Neuronal stem cell (in vitro differentiated cells): ENCODE results near the gene FNDC1.
A peak's percentile ranks its signal among the peaks of the same experiment; 100 is the strongest.

ENCODE experiments used
- DNase-seq: peaks from one replicate; pipeline ENCODE4 v3.0.0-alpha.2; 2013; ENCODE audit warnings: low spot score
- H2AFZ ChIP-seq: one replicate; pipeline ENCODE4 v1.6.1; 2013; ENCODE audit warnings: mild to moderate bottlenecking, low read length, inconsistent platforms
- H2AK5ac ChIP-seq: 2 replicates; pipeline ENCODE4 v1.6.1; 2013; ENCODE audit warnings: low read depth, mild to moderate bottlenecking, inconsistent platforms, low read length, moderate library complexity, mixed read lengths
- H2BK120ac ChIP-seq: 2 replicates; pipeline ENCODE4 v1.6.1; 2013; ENCODE audit warnings: low read depth, mild to moderate bottlenecking, inconsistent platforms, low read length, moderate library complexity, mixed read lengths
- H2BK12ac ChIP-seq: one replicate; pipeline ENCODE4 v1.6.1; 2013; ENCODE audit warnings: low read length, inconsistent platforms
- H2BK15ac ChIP-seq: 2 replicates; pipeline ENCODE4 v1.6.1; 2013; ENCODE audit warnings: mild to moderate bottlenecking, low read length, inconsistent platforms, mixed read lengths
- H2BK5ac ChIP-seq: one replicate; pipeline ENCODE4 v1.6.1; 2013; ENCODE audit warnings: inconsistent platforms, mild to moderate bottlenecking, low read length, moderate library complexity
- H3K14ac ChIP-seq: one replicate; pipeline ENCODE4 v1.6.1; 2013; ENCODE audit warnings: low read length, inconsistent platforms
- H3K18ac ChIP-seq: 2 replicates; pipeline ENCODE4 v1.6.1; 2013; ENCODE audit warnings: low read length, inconsistent platforms
- H3K23ac ChIP-seq: 2 replicates; pipeline ENCODE4 v1.6.1; 2013; ENCODE audit warnings: low read depth, mild to moderate bottlenecking, mixed read lengths, low read length, inconsistent platforms; ENCODE audit not compliant: poor library complexity
- H3K27ac ChIP-seq: replicated peaks from 3 replicates; pipeline ENCODE4 v1.5.1; 2013; ENCODE audit warnings: low read length, inconsistent platforms
- H3K27me3 ChIP-seq, 3 experiments: 2 replicates each; pipeline ENCODE4 v1.6.1; 2013; ENCODE audit warnings: low read length in 3 of 3, mild to moderate bottlenecking in 2 of 3, inconsistent platforms in 1 of 3, low read depth in 1 of 3, mixed read lengths in 1 of 3, moderate library complexity in 1 of 3; ENCODE audit not compliant: control insufficient read depth in 3 of 3, insufficient read depth in 3 of 3
- H3K36me3 ChIP-seq, 2 donors: replicated peaks in 1 of 2; 2 replicates each; pipeline ENCODE4 v1.6.1; 2013; ENCODE audit warnings: low read length in 2 of 2; ENCODE audit not compliant: control insufficient read depth in 2 of 2, insufficient read depth in 2 of 2
- H3K4ac ChIP-seq: 2 replicates; pipeline ENCODE4 v1.6.1; 2013; ENCODE audit warnings: inconsistent platforms, mild to moderate bottlenecking, low read length, moderate library complexity
- H3K4me1 ChIP-seq, 2 donors: 1 replicate in 1 of 2; 2 replicates in 1 of 2; pipeline ENCODE4 v1.6.1; 2013; ENCODE audit warnings: low read length in 2 of 2, low read depth in 1 of 2; ENCODE audit not compliant: control insufficient read depth in 2 of 2, insufficient read depth in 1 of 2
- H3K4me2 ChIP-seq: one replicate; pipeline ENCODE4 v1.6.1; 2013; ENCODE audit warnings: mild to moderate bottlenecking, low read length, inconsistent platforms; ENCODE audit not compliant: insufficient read depth, poor library complexity, severe bottlenecking
- H3K4me3 ChIP-seq, 2 donors: 2 replicates each; pipeline ENCODE4 v1.5.1; 2013; ENCODE audit warnings: low read length in 2 of 2, mild to moderate bottlenecking in 2 of 2, inconsistent platforms in 1 of 2, moderate library complexity in 1 of 2
- H3K79me1 ChIP-seq: one replicate; pipeline ENCODE4 v1.6.1; 2013; ENCODE audit warnings: low read depth, mild to moderate bottlenecking, inconsistent platforms, low read length, moderate library complexity
- H3K9ac ChIP-seq: one replicate; pipeline ENCODE4 v1.6.1; 2013; ENCODE audit warnings: mild to moderate bottlenecking, low read depth, low read length, inconsistent platforms; ENCODE audit not compliant: poor library complexity
- H3K9me3 ChIP-seq, 2 donors: replicated peaks in 1 of 2; 2 replicates each; pipeline versions ENCODE3 to v1.6.1; 2013; ENCODE audit warnings: low read length in 2 of 2, mild to moderate bottlenecking in 2 of 2, inconsistent platforms in 1 of 2, low read depth in 1 of 2, mixed read lengths in 1 of 2, moderate library complexity in 1 of 2; ENCODE audit not compliant: control insufficient read depth in 2 of 2, insufficient read depth in 1 of 2
- H4K8ac ChIP-seq: one replicate; pipeline ENCODE4 v1.6.1; 2013; ENCODE audit warnings: low read depth, mild to moderate bottlenecking, inconsistent platforms, low read length, moderate library complexity
- H4K91ac ChIP-seq: one replicate; pipeline ENCODE4 v1.6.1; 2013; ENCODE audit warnings: low read length, low read depth, mild to moderate bottlenecking, inconsistent platforms; ENCODE audit not compliant: poor library complexity
- WGBS, 2 donors: extraction: QIAGEN DNeasy Blood & Tissue Kit; methylation state at CpG; one replicate each; pipeline ENCODE4 v1.1.7; 2013; ENCODE audit warnings: missing lambda C conversion rate in 2 of 2, mixed read lengths in 1 of 2; ENCODE audit not compliant: insufficient read length in 2 of 2, insufficient replicate concordance in 1 of 2; ENCODE audit errors: extremely low coverage in 2 of 2; 5-methylcytosine and 5-hydroxymethylcytosine counted together

The FNDC1 gene

DNA sequence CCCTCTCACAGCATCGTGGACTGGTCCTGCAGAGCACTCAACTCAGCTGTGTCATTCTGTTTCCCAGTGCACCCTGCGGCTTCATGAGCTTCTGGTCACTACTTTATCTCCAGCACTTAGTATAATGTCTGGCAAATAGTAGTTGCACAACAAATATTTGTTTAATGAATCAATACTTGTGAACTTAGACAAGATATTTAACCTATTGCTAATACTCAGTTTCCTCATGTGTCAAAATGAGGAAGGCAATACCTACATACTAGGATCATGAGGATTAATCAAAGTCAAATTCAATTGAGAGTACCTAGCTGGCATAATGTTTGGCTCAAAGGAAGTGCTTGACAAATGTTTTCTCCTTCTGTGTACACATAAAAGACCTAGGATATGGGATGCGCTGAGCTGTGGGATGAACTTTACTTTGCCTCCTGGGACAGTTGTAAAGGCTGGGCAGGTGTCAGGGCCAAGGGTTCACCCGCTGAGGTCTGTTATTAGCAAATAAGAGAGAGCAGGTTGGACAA is 86.3 kb downstream of the FNDC1 start:
- Histone ChIP-seq H2BK15ac (no peak overlapping the region), H3K79me1 (no peaks in the 10 kb centered on the region), H2BK5ac (no peak overlapping the region), H3K27ac (no peak overlapping the region), H3K4me2 (no peak overlapping the region), H2AFZ (no peak overlapping the region), H3K18ac (no peak overlapping the region), H3K9ac (no peak overlapping the region), H4K91ac (no peak overlapping the region), H2AK5ac (no peak overlapping the region), H3K36me3 (no peaks in the 10 kb centered on the region), H3K27me3 (no peaks in the 10 kb centered on the region), H2BK12ac (no peak overlapping the region), H3K4me3 (no peak overlapping the region), H3K4ac (no peak overlapping the region), H3K23ac (no peak overlapping the region), H4K8ac (no peak overlapping the region), H3K14ac (no peak overlapping the region), H3K4me1 (peaks cover 2 to 3% of the 10 kb centered on the region in 2 donors), H3K9me3 (no peaks in the 10 kb centered on the region), H2BK120ac (no peak overlapping the region)
- DNase-seq = no peak
- no CpG with 5 or more reads among the region's 4 CpGs for WGBS, 2 donors

- Histone ChIP-seq H3K79me1 (no peaks in the 10 kb centered on the region), H2AFZ (no peak overlapping the region), H3K4me2 (no peak overlapping the region), H3K23ac (no peak overlapping the region), H2BK120ac (no peak overlapping the region), H3K4me1 (peaks cover 2 to 3% of the 10 kb centered on the region in 2 donors), H3K18ac (no peak overlapping the region), H3K27ac (no peak overlapping the region), H2AK5ac (no peak overlapping the region), H3K14ac (peak overlapping the region; percentile 40), H2BK5ac (no peak overlapping the region), H2BK12ac (no peak overlapping the region), H3K4me3 (no peak overlapping the region), H3K36me3 (no peaks in the 10 kb centered on the region), H3K9me3 (no peaks in the 10 kb centered on the region), H3K4ac (no peak overlapping the region), H3K9ac (no peak overlapping the region), H4K8ac (no peak overlapping the region), H4K91ac (no peak overlapping the region), H3K27me3 (no peaks in the 10 kb centered on the region), H2BK15ac (no peak overlapping the region)
- WGBS, 2 donors = no CpG with 5 or more reads among the region's 5 CpGs
- no peak for DNase-seq
Observed at GRCh38 chr6:159256128-159256527, 86.9 kb downstream of the FNDC1 start.

DNA sequence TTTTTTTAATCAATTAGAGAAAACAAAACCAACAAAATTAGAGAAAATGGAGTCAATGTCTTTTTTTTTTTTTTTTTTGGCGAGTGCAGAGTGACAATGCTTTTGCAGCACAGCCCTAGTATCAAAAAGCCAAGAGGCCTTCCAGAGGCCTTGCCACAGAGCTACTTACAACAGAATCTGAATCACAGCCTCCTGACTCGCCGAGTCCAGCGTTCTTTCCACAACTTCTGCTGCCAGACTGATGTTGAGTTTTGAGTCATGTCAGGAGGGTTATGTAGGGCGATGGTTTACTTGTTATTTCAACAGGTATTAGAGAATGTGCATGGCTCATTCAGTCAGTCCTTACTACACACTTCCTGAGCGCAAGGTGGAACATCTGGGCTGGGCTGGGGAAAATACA is 88.6 kb downstream of the FNDC1 start:
- no CpG with 5 or more reads among the region's 6 CpGs for WGBS, 2 donors

DNA sequence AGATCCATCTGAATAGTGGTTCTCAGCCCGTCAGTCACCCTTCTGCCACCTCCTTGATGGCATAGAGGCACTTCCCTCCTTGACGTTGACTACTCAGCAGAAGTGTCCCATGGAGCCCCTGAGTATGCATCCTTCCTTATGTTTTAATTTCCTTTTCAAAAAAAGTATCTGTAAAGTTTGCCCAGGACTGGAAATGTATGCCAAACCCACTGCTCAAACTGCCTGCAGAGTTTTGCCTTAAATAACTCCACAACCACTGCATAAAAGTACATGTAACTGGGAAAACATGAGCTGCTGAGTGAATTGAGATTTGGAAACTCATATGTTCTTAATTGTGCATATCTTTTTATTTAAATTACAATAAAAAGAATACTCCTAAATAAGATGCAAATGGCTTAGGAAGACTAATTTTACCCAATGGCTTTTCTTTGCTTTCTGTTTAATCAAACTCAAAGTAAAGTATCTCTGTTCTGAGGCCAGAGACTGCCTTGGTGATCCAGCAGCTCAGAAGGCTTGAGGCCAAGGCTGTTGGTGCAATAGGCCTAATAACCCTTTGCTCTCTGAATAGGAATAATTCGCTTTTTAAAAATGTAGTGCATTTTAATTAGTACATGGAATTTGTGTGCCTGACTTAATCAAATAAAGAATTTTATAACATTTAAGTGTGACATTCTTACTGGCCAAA is 90.4 kb downstream of the FNDC1 start:
- no peaks in the 10 kb centered on the region for H3K79me1 ChIP-seq
- WGBS, 2 donors = no CpG with 5 or more reads among the region's 3 CpGs
- H2BK120ac ChIP-seq = no peak overlapping the region
- no peak overlapping the region for H3K4ac ChIP-seq
- no peak overlapping the region for H3K4me3 ChIP-seq
- no peaks in the 10 kb centered on the region for H3K9me3 ChIP-seq
- H3K27me3 ChIP-seq = peaks cover 0 to 1% (median 0%) of the 10 kb centered on the region in 3 experiments
- H3K18ac ChIP-seq = no peak overlapping the region
- no peak overlapping the region for H2BK15ac ChIP-seq
- H3K4me1 ChIP-seq = no peaks in the 10 kb centered on the region
- H2AK5ac ChIP-seq = no peak overlapping the region
- H4K8ac ChIP-seq = no peak overlapping the region
- H2BK5ac ChIP-seq = no peak overlapping the region
- no peak overlapping the region for H4K91ac ChIP-seq
- H2AFZ ChIP-seq = no peak overlapping the region
- no peak overlapping the region for H2BK12ac ChIP-seq
- no peak overlapping the region for H3K27ac ChIP-seq
- no peaks in the 10 kb centered on the region for H3K36me3 ChIP-seq
- no peak for DNase-seq
- no peak overlapping the region for H3K14ac ChIP-seq
- H3K4me2 ChIP-seq = no peak overlapping the region
- H3K9ac ChIP-seq = no peak overlapping the region
- no peak overlapping the region for H3K23ac ChIP-seq

More for the DNA sequence above, 88.6 kb downstream of the FNDC1 start:
- H3K4ac ChIP-seq = no peak overlapping the region
- H3K14ac ChIP-seq = no peak overlapping the region
- no peak overlapping the region for H3K4me2 ChIP-seq
- H4K8ac ChIP-seq = no peak overlapping the region
- no peak overlapping the region for H2BK15ac ChIP-seq
- no peak overlapping the region for H2BK120ac ChIP-seq
- peaks cover 0 to 1% (median 0%) of the 10 kb centered on the region in 3 experiments for H3K27me3 ChIP-seq
- no peak overlapping the region for H2BK5ac ChIP-seq
- no peak overlapping the region for H2BK12ac ChIP-seq
- H2AFZ ChIP-seq = no peak overlapping the region
- no peak overlapping the region for H3K23ac ChIP-seq
- DNase-seq = no peak
- H3K9me3 ChIP-seq = no peaks in the 10 kb centered on the region
- H3K27ac ChIP-seq = no peak overlapping the region
- H3K4me3 ChIP-seq = no peak overlapping the region
- no peak overlapping the region for H2AK5ac ChIP-seq
- no peaks in the 10 kb centered on the region for H3K36me3 ChIP-seq
- no peak overlapping the region for H3K18ac ChIP-seq
- peaks cover 2 to 3% of the 10 kb centered on the region in 2 donors for H3K4me1 ChIP-seq
- no peak overlapping the region for H3K9ac ChIP-seq
- H3K79me1 ChIP-seq = no peaks in the 10 kb centered on the region
- H4K91ac ChIP-seq = no peak overlapping the region
